Measurements from ENCODE around the gene OR1C1.
"Not testable (repeated sequence)": the region's sequence is repeated elsewhere in the genome, so short reads cannot be mapped to it uniquely, and the experiment has no call there.

The OR1C1 gene, protein sequence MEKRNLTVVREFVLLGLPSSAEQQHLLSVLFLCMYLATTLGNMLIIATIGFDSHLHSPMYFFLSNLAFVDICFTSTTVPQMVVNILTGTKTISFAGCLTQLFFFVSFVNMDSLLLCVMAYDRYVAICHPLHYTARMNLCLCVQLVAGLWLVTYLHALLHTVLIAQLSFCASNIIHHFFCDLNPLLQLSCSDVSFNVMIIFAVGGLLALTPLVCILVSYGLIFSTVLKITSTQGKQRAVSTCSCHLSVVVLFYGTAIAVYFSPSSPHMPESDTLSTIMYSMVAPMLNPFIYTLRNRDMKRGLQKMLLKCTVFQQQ

DNA sequence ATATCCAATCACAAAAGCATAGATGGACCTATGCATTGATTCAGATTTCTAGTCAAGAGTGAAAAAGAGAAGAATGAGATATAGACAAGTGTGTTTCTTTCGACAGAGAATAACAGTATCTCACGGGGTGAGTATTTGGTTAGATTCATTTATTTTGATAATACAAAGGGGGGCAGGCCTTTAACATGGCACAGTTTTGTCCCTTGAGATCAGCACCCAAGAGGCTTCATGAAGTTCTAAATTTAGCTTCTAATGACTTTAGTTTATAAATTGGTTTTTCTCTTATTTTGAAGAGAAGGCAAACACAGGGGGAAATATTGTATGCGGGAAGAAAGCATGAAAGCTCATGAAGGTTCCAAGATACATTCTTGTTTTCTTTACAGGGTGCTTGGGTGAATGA, at the start of gene OR1C1:
Gene OR1C1, minus strand, starts transcription at position 101 of the 400 bp plus-strand sequence. CDS start 2,150 bp downstream, outside the sequence.
- DNase-seq, result no peak

DNA sequence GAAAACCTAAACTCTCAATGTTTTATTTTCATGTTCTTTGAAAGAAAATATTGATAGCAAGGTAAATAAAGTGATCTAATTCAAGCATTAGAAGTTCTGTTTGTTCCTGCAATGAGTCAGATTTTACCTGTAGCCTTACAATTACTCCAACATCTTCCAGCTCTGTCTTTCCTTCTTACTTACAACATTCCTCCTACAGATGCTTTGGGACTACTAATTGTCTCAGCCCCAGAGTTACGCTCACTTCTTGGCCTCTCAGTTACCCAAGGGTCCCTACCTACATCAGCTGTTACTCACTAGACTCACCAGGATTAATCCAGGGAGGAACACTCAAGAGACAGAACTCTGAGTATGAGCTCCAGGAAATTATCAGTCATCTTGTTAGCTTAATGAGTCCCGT, 37.2 kb upstream of the OR1C1 start:
- no peak for DNase-seq

DNA sequence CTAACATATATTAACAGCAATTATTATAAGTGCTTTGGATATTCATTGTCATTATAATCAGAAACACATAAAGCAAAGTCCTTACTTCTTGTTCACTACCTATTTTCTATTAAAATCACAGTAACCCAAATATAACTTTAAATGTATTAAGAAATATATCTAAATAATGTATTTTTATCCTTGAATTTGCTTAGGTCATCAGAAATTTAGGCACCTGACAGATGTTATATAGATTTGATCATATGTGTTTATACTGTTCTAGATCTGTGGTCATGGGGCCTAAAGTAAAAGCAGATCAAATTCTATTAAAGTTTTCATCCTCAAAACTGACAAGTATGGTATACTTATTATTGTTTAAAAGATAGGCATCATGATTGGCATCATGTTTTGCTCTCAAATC, 9.2 kb upstream of the OR1C1 start:
- no peak for DNase-seq

DNA sequence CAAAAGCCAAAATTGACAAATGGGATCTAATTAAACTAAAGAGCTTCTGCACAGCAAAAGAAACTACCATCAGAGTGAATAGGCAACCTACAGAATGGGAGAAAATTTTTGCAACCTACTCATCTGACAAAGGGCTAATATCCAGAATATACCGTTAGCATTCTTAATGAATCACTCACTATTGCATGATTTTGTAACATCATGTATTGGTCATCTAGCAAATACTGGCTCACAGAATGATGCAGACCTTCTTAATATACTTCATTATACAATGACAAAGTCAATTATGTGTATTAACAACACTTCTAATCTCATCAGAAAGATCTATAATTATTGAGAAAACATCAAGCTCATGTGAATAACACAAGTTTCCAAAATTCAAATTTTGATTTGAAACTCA, 6.0 kb downstream of the OR1C1 start:
- not testable (repeated sequence) for DNase-seq

DNA sequence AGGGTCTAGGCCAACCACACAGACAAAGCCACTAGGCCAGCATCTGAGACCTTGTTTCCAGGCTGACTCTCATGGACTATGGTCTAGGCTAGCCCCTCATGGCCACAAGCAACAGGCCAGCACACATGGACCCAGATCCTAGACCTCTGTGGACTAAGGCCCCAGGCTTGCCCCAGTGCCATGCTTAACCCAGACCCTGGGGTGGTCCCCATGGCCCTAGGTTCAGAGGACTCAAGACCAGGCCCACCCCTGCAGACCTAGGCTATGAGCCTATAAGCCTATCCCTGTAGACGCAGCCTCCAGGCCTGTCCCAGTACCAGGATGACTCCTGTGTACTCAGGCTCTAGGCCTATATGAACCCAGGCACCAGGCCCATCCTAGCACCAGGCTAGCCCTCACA, 10.5 kb downstream of the OR1C1 start:
- no peak for DNase-seq

DNA sequence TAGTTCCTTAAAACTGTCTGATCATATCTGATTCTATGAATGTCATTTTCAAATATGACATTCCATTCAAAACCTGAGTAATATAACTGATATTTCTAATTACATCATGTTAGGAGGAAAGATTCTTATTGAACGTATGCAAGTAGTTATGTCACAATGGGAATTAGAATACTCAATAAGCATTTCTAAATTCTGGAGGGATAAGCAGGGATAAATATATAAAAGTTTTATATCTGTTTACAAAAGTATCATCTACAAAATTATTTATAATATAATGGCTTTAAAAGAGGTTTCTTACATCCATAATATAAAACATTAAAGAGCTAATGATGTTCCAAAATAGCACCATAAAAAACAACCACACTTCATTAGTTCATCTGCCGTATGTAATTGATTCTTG, 12.3 kb downstream of the OR1C1 start, which contains the start of gene OR14A2:
Gene OR14A2, minus strand, starts transcription at position 101 of the 400 bp plus-strand sequence.
- DNase-seq, result no peak

DNA sequence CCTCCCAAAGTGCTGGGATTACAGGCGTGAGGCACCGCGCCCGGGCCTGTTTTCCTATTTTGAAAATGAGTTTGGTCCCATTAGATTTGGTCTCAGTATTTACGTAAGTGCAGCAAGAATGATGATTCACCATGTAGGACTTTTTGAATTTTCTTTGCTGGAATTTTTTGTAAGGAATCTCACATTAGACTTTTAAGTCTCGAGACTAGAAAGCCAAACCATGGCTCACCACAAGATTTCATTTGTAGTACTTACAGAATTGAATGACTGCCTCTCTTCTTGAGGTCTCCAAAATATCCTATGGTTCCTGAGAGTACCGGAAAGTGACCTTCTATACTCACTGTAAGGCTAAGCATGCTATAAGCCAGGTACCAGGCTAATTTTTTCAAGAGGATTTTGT, 12.7 kb downstream of the OR1C1 start:
- no peak for DNase-seq

DNA sequence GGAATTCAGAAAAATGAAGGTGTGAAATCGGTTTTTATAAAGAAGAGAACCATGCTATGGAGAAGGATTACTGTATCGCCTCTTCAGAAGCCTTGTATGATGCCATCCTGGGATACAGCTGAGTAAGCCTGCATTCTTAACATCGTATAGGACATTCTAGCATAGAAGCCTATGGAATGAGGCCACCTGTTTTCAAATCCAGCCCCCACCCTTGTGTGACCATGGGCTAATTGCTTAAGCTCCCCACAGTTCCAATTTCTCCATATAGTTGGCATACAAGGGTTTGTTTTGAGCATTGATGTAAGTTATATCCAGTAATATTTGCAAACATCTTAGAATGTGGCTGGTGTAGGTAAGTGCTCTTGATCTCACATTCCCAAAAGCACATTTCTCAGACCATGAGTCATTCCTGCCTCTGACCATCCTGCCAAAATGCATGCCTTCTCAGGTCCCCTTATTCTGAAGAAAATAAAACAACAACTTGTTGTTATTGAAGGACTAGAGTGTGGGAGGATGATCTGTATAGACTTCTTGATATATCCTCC, 13.9 kb downstream of the OR1C1 start:
- DNase-seq, result no peak

DNA sequence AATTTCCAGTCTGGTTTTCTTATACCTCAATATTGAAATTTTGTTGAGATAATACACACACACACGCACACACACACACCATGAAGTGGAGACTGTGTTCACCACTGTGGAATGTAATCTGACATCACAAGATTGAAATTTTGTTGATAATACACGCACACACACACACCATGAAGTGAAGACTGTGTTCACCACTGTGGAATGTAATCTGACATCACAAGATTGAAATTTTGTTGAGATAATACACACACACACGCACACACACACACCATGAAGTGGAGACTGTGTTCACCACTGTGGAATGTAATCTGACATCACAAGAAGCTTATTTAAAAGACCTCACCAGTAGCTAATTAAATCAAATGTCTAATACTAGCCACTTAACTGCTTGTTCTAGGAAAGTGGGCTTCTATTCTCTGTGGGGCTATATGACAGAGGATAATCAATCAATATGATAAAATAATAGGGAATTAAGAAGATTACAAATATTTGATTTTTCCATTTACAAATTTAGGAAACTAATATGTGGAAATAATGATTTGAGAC, 18.1 kb downstream of the OR1C1 start:
- DNase-seq, result not testable (repeated sequence)

DNA sequence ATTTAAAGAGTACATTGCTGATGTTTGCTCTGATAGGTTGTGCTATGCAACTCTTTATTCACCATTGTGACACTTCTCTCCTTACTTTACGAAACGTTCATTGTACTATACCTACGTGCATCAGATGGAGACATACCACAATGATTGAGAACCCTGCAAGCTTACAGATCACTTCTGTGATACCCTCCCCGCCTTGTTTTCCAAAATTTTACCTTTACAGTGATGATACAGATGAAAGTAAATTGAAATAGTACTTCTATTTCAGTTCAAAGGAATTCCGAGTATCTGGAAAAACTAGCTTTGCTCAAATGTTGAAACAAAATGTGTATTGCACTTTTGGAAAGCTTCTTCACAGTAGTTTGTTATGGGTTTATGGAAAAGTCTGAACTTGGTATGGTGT, 18.6 kb downstream of the OR1C1 start:
- no peak for DNase-seq

DNA sequence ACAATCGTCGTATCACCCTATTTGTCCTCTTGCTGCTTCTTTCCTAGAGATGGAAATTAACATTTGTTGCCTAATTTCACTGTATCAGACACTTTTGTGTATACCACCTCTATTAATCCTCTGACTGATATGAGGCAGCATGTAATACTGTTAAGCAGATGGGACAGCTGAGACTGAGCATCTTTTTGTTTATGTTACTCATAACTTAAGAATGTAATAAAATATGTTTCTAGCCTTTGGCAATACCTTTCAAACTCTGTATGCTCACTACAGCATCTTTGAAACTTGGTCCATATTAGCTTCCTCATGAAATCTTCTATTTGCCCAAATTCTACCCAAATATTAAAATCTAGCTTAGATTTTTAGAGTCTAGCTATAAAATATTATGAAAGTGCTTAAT, 19.6 kb downstream of the OR1C1 start:
- no peak for DNase-seq

DNA sequence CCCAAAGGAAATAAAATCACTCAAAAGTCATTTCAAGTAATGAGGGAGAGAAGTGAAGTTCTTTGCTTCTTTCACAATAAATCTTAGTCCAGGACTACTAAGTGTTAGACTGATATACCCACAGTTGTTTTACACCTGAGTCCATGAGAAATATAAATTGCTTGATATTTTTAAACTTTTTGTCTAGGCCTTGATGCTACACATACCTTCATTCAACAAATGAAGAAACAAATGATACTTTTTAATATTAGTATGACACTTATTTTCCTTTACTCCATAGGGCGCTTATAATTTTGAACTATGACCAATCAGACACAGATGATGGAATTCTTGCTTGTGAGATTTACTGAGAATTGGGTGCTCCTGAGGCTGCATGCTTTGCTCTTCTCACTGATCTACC, 22.0 kb downstream of the OR1C1 start, which contains the start of gene OR14K1:
Gene OR14K1, plus strand, starts transcription at position 301 of the 400 bp plus-strand sequence. Its CDS starts 0 bp downstream, at position 301.
- no peak for DNase-seq

DNA sequence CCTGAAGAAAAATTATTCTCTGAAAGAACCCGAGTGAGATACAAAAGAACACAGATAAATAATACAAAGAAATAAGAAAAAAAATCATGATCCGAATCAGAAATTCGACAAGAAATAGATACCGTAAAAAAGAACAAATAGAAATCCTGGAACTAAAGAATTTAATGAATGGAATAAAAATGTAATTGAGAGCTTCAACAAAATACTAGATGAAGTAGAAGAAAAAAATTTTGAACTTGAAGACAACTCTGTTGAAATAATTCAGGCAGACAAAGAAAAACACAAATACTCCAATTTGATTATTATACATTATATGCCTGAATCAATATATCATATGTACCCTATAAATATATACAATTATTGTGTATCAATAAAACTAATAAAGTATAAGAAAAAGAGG, 39.1 kb downstream of the OR1C1 start:
- DNase-seq, result no peak

DNA sequence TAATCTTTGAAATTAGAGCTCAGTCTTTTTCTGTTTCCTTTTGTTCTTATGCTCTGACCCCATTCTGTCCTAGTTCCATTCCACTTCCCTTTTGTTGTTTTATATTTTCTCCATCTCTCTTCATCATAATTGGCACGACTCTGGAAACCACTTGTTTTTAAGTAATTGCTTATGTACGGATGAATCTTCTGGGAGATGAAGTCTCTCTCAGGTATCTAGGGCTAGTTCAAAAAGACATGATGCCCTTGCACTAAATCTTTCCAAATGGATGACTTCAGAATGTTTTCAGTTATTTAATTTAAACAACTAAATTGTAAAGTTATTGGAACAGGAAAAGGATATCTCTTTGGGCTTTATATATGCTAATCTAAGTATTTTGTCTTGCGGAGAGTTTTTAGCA, 43.8 kb downstream of the OR1C1 start, which contains the start of gene OR6F1:
Gene OR6F1, minus strand, starts transcription at position 101 of the 400 bp plus-strand sequence. CDS start 3,891 bp downstream, outside the sequence.
- no peak for DNase-seq

DNA sequence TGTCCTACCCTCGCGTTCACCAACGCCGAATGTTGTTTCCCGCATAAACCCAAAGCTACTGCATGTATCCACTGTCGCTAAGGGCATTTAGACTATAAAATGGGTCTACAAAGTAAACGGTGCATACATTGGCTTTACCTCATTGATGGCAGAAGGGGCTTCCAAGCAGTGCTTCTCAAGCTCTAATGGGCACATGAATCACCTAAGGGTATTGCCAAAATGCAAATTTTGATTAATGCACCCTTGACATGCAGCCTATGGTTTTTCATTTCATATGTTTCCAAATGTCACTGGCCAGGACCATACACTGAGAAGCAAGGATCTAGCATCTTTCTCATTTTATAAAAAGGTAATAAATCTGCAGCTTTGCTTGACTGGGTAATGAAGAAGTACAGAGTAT, 46.6 kb downstream of the OR1C1 start:
- DNase-seq, result no peak

DNA sequence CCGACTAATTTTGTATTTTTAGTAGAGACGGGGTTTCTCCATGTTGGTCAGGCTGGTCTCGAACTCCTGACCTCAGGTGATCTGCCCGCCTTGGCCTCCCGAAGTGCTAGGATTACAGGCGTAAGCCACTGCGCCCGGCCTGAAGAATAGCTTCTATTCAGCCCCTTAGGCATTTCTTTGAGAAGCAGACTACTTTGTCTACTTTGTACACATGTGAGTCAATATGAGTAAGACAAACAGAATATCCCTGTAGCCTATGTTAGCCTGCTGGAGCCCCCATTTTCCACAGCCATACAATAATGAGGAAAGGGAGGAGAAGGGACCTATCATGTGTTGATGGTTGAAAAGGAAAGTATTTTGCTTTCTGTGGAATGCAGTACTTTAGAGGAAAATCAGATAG, 49.7 kb downstream of the OR1C1 start:
- DNase-seq, result not testable (repeated sequence)
